Epithelial cell of esophagus (primary cell): ENCODE measurements around the gene SHKBP1.
A peak's percentile ranks its signal among the peaks of the same experiment; 100 is the strongest.

Experiments used
- DNase-seq: peaks from one replicate; pipeline ENCODE4 v3.0.0; 2010; ENCODE audit warnings: low read depth
- H3K4me3 ChIP-seq: 2 replicates; pipeline ENCODE4 v1.5.1; 2011; ENCODE audit warnings: mild to moderate bottlenecking, low read length, control low read depth
- TF ChIP-seq, protein P1 (sequence below): IDR thresholded peaks from 2 replicates; pipeline ENCODE4 v1.5.1; 2011; ENCODE audit warnings: low read depth, mild to moderate bottlenecking, low read length, control low read depth, inconsistent platforms; ENCODE audit not compliant: insufficient read depth; ENCODE audit errors: missing control alignments

SHKBP1 gene, protein sequence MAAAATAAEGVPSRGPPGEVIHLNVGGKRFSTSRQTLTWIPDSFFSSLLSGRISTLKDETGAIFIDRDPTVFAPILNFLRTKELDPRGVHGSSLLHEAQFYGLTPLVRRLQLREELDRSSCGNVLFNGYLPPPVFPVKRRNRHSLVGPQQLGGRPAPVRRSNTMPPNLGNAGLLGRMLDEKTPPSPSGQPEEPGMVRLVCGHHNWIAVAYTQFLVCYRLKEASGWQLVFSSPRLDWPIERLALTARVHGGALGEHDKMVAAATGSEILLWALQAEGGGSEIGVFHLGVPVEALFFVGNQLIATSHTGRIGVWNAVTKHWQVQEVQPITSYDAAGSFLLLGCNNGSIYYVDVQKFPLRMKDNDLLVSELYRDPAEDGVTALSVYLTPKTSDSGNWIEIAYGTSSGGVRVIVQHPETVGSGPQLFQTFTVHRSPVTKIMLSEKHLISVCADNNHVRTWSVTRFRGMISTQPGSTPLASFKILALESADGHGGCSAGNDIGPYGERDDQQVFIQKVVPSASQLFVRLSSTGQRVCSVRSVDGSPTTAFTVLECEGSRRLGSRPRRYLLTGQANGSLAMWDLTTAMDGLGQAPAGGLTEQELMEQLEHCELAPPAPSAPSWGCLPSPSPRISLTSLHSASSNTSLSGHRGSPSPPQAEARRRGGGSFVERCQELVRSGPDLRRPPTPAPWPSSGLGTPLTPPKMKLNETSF

DNA sequence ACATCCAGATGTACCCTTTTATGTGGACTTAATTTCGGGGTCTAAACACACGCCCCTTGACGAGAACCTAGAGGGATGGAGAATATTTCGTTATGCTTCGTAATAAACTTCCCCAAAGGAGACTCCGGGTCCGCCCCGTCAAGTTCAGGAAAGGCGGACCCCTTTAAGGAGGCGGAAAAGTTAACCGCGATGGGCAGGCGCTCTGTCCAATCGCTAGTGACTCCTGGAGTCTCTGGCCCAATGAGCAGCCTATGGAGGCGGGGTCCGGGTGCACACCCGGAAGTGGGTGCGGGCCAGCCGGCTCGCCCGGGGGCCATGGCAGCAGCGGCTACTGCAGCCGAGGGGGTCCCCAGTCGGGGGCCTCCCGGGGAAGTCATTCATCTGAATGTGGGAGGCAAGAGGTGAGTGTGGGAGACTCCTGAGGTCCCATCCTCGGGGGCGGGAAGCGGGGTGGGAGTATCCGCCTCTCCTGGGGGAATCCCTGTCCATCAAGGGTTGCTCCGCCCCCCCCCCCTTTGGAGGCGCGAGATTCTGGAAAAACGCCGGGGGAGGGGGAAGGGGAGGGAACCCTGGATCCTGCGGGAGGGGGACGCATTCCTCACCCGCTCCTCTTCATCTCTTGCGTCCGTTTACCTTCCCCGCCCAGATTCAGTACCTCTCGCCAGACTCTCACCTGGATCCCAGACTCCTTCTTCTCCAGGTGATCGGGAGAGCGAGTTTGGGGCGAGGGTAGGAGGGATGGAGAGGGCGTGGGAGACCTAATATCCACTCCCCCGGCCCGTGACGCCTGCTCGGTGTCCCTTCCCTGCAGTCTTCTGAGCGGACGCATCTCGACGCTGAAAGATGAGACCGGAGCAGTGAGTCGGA is at the start of gene SHKBP1:
SHKBP1 (plus strand) TSS at position 289 of the 867 bp plus-strand sequence; CDS start at position 316, 27 bp downstream.
- TF ChIP-seq, protein P1, sequence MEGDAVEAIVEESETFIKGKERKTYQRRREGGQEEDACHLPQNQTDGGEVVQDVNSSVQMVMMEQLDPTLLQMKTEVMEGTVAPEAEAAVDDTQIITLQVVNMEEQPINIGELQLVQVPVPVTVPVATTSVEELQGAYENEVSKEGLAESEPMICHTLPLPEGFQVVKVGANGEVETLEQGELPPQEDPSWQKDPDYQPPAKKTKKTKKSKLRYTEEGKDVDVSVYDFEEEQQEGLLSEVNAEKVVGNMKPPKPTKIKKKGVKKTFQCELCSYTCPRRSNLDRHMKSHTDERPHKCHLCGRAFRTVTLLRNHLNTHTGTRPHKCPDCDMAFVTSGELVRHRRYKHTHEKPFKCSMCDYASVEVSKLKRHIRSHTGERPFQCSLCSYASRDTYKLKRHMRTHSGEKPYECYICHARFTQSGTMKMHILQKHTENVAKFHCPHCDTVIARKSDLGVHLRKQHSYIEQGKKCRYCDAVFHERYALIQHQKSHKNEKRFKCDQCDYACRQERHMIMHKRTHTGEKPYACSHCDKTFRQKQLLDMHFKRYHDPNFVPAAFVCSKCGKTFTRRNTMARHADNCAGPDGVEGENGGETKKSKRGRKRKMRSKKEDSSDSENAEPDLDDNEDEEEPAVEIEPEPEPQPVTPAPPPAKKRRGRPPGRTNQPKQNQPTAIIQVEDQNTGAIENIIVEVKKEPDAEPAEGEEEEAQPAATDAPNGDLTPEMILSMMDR: no peak
- peak within 1 kb of the TSS; percentile 84 for H3K4me3 ChIP-seq
- DNase-seq: peak; percentile 94

DNA sequence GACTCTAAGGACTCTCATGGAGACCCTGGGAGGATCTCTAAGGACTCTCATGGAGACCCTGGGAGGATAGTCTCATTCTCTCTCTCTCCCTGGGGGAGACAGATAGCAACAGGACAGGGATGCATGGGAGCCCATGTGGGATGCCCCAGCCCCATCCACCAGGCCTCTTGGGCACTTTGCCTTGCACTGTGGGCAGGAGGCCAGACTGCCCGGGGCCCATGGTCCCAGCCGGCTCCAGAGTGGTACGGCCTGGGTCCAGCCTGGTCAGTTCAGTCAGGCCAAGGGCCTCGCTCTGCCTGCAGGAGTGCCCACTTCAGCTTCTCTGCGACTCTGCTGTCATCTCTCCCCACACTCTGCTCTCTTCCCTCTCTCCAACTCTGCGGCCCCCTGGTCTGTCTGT is 48.6 kb upstream of the SHKBP1 start:
- H3K4me3 ChIP-seq: no peak overlapping the region
- TF ChIP-seq, protein P1: no peak
- no peak for DNase-seq

DNA sequence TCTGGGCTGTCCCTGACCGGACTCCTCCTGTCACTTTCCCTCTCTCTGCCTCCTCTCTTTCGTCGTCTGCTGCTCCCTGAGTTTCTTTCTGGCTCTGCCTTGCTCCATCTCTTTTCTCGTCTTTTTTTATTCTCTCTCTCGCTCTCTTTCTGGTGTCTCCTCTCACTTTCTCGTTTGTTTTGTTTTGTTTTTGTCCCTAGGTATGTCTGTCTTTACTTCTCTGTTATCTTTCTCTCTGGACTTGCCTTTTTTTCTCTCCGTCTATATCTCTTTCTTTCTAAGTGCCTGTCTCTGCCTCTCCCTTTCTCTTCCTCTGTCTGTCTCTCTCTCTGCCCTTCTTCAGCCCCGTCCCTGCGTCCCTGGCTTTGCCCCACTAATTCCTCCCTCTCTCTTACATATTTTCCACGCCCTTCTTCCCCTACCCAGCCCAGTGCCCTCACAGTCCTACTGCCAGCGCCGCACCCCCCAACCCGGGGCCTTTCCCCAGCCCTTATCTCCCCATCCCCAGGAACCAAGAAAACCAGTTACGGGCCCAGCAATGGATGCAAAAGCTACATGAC is 48.1 kb upstream of the SHKBP1 start:
- DNase-seq: no peak
- H3K4me3 ChIP-seq: no peak overlapping the region
- TF ChIP-seq, protein P1: no peak

DNA sequence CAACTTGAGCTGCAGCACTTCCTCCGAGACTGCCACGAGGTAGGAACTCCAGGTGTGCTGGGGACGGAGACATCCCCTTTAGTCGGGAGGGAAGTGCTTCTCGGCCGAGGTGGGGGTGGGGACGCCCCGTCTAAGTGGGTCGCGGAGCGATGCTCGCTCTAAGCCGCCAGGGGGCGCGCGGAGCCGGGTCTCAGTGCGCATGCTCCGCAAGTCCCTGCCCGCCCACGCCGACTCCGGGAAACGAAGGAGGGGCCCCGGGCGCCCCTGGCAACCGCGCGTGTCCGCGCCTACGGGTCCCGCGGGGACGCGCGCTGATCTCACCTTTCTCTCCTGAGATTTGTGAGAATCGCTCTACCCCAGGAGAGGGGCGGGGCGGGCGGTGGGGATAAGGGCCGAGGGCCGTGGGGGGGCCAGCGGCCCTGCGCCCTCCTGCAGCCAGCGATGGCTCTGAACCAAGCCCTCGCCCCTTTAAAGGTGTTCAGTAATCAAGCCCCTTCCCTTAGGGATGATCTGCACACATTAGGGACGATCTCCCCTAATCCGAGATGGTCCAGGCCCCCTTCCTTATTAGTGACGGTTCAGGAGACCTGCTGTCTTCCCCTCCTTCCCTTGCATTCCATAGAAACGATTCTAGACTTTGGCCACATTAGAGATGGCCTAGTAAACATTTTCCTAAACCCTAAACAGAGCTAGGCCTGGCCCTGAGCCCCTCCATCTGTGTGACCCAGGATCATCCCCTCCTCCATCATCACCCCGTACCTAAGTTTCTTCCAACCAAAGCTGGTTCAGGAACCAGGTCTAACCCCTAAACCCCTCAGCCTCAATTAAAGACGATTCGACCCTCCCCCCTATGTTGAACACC is 47.3 kb upstream of the SHKBP1 start:
- DNase-seq: peak; percentile 85
- H3K4me3 ChIP-seq: peak overlapping the region; percentile 25
- TF ChIP-seq, protein P1: peak; percentile 78

DNA sequence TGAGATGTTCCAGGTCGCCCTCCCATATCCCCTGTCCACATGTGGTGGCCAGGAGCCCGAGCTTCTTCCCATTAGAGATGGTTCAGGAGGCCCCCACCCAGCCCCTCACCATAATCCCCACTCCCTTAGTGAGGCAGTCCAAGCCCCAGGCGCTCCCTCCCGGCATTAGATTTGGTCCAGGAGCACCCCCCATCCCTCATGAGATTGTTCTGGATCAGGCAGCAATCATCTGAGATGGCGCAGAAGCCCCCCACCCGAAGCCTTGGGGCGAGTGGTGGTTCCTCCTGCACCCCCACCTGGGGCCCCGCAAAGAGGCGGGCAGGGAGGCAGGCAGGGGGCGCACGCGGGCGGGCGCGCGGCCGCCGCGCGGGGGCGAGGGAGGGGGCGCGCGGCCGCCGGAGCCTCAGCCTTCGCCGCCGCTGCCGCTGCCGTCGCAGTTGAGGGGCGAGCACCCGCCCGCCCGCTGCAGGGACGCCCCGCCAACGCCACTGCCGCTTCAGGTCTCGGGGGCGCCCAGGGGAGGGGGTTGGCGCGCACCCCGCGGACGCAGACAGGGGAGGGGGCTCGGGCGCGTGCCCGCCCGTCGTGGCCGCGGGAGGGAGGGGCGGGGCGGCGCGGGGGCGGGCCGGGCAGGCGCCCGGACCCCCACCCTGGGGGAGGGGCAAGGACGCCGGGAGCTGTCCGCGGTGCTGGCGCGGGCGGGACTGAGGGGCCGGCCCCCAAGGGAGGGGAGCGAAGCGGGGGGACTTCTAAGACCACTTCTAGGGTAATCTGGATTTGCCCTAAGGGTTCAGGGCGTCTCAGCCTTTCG is 46.4 kb upstream of the SHKBP1 start:
- H3K4me3 ChIP-seq: no peak overlapping the region
- TF ChIP-seq, protein P1: no peak
- DNase-seq: no peak
